ENCODE data around the gene CDH15. TPM values are rescaled to one million over a fixed set of nuclear protein-coding genes. Genes with fewer than 3 reads are reported as not detected.

Gene CDH15
- total RNA-seq, 1 experiment from 2014 or later: 0.46 TPM

DNA sequence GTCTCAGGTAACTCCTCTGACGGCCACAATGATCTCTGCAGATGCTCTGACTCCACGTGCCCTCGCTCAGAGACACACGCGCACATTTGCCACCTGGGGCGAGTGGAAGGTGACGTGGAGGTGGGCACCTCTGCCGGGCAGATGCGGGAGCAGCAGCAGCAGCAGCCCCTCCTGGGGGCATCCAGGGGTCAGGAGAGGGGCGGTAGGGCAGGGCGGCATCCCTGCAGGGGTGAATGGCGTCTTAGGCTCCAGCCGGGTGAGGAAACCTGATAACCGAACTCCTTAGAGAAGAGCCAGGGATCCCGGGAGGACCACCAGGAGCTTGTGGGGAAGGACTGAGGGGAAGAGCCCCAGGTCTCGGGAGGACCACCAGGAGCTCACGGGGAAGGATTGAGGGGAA is 34.6 kb upstream of the CDH15 start:
- ATAC-seq (no peak), DNase-seq (ENCODE audit: low spot score) (no peak)
- H3K4me3 Mint-ChIP-seq: no peak overlapping the region
- peaks cover 3% of the 10 kb centered on the region for H3K4me1 Mint-ChIP-seq
- POLR2A ChIA-PET: no interaction called here
- H3K27me3 Mint-ChIP-seq (ENCODE audit: low read depth): no peaks in the 10 kb centered on the region
- TF ChIP-seq ELF4 (CRISPR knock-in tag; IDR thresholded peaks at IDR 0.05; ENCODE audit: low read depth): no peak
- no peak for TF ChIP-seq TEAD4 (CRISPR knock-in tag; IDR thresholded peaks at IDR 0.05)
- no peak for TF ChIP-seq NR3C1 (CRISPR knock-in tag; conservative IDR thresholded peaks at IDR 0.05; ENCODE audit: low read depth)
- TF ChIP-seq ZNF219 (CRISPR knock-in tag; IDR thresholded peaks at IDR 0.05; ENCODE audit: borderline replicate concordance): no peak
- TF ChIP-seq, protein P1, sequence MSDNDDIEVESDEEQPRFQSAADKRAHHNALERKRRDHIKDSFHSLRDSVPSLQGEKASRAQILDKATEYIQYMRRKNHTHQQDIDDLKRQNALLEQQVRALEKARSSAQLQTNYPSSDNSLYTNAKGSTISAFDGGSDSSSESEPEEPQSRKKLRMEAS (CRISPR knock-in tag; IDR thresholded peaks at IDR 0.05): no peak
- TF ChIP-seq, protein P2, sequence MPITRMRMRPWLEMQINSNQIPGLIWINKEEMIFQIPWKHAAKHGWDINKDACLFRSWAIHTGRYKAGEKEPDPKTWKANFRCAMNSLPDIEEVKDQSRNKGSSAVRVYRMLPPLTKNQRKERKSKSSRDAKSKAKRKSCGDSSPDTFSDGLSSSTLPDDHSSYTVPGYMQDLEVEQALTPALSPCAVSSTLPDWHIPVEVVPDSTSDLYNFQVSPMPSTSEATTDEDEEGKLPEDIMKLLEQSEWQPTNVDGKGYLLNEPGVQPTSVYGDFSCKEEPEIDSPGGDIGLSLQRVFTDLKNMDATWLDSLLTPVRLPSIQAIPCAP (CRISPR knock-in tag; IDR thresholded peaks at IDR 0.05): no peak
- no peak for TF ChIP-seq NFE2L1 (CRISPR knock-in tag; IDR thresholded peaks at IDR 0.05)
- no peak for TF ChIP-seq GRHL2 (CRISPR knock-in tag; IDR thresholded peaks at IDR 0.05; ENCODE audit: insufficient replicate concordance, severe bottlenecking)
- H3K27ac Mint-ChIP-seq: no peak overlapping the region
- H3K9me3 Mint-ChIP-seq: no peaks in the 10 kb centered on the region
- CTCF ChIA-PET: interaction anchor here (1.2 to 1.5 kb wide), 2 partner anchors 30 to 399 kb away, joined by 4 to 6 read pairs; no protein-coding TSS in a partner anchor
- peaks cover 16% of the 10 kb centered on the region for H3K36me3 Mint-ChIP-seq

DNA sequence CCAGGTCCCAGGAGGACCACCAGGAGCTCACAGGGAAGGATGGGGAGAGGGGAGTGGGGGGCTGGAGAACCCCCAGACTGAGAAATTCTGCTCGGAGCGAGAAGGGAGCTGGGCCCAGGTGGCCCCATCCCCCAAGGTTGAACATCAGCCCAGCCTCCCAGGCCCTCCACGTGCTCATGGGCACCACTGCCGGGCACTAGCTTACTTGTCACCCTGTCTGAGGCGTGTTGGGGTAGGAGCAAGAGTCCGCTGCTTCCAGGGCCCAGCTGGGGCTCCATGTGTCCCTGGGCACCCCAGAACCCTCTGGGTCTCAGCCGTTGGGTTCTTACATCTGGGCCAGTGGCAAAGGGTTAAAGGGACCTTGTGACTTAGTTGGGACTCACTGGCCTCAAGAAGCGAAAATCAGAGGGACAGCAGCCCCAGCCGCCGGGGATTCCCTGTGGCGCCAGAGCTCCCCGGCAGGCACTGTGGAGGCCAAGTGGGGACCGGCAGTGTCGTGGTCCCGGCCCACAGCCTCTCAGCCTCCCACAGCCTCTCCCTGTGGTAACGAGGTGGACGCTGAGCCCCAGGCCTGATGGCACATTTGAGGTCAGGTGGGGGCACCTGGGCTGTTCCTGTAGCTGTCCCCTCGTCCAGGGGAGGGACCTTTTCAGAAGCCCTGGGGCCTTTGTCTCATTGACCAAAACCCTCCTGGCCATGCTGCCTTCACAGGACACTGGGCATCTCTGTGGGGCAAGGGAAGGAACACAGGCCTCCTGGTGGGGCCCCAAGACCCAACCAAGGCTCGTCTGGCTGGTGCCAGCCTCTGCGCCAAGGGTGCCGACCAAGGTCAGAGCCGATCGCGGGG is 33.7 kb upstream of the CDH15 start:
- ChIA-PET CTCF (interaction anchor here (1.2 to 1.5 kb wide), 2 partner anchors 29 to 400 kb away, joined by 4 to 6 read pairs; no protein-coding TSS in a partner anchor), POLR2A (no interaction called here)
- no peak overlapping the region for H3K4me3 Mint-ChIP-seq
- H3K4me1 Mint-ChIP-seq: peaks cover 3% of the 10 kb centered on the region
- no peaks in the 10 kb centered on the region for H3K27me3 Mint-ChIP-seq (ENCODE audit: low read depth)
- ATAC-seq (no peak), DNase-seq (ENCODE audit: low spot score) (no peak)
- no peaks in the 10 kb centered on the region for H3K9me3 Mint-ChIP-seq
- no peak overlapping the region for H3K27ac Mint-ChIP-seq
- peaks cover 16% of the 10 kb centered on the region for H3K36me3 Mint-ChIP-seq
- TF ChIP-seq ZNF121 (CRISPR knock-in tag; IDR thresholded peaks at IDR 0.05) (no peak), ZNF416 (CRISPR knock-in tag; IDR thresholded peaks at IDR 0.05) (no peak), TEAD1 (CRISPR knock-in tag; IDR thresholded peaks at IDR 0.05) (no peak), ZNF232 (CRISPR knock-in tag; IDR thresholded peaks at IDR 0.05) (no peak), TP53 (CRISPR knock-in tag; IDR thresholded peaks at IDR 0.05) (no peak), TCF7 (CRISPR knock-in tag; IDR thresholded peaks at IDR 0.05; ENCODE audit: low read depth) (no peak), FOXP1 (CRISPR knock-in tag; IDR thresholded peaks at IDR 0.05; ENCODE audit: borderline replicate concordance) (no peak), GRHL2 (CRISPR knock-in tag; IDR thresholded peaks at IDR 0.05; ENCODE audit: insufficient replicate concordance, severe bottlenecking) (no peak)
- TF ChIP-seq, protein P3, sequence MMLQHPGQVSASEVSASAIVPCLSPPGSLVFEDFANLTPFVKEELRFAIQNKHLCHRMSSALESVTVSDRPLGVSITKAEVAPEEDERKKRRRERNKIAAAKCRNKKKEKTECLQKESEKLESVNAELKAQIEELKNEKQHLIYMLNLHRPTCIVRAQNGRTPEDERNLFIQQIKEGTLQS (CRISPR knock-in tag; conservative IDR thresholded peaks at IDR 0.05): no peak
- TF ChIP-seq, protein P4, sequence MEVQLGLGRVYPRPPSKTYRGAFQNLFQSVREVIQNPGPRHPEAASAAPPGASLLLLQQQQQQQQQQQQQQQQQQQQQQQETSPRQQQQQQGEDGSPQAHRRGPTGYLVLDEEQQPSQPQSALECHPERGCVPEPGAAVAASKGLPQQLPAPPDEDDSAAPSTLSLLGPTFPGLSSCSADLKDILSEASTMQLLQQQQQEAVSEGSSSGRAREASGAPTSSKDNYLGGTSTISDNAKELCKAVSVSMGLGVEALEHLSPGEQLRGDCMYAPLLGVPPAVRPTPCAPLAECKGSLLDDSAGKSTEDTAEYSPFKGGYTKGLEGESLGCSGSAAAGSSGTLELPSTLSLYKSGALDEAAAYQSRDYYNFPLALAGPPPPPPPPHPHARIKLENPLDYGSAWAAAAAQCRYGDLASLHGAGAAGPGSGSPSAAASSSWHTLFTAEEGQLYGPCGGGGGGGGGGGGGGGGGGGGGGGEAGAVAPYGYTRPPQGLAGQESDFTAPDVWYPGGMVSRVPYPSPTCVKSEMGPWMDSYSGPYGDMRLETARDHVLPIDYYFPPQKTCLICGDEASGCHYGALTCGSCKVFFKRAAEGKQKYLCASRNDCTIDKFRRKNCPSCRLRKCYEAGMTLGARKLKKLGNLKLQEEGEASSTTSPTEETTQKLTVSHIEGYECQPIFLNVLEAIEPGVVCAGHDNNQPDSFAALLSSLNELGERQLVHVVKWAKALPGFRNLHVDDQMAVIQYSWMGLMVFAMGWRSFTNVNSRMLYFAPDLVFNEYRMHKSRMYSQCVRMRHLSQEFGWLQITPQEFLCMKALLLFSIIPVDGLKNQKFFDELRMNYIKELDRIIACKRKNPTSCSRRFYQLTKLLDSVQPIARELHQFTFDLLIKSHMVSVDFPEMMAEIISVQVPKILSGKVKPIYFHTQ (CRISPR knock-in tag; IDR thresholded peaks at IDR 0.05): no peak
- TF ChIP-seq, protein P5, sequence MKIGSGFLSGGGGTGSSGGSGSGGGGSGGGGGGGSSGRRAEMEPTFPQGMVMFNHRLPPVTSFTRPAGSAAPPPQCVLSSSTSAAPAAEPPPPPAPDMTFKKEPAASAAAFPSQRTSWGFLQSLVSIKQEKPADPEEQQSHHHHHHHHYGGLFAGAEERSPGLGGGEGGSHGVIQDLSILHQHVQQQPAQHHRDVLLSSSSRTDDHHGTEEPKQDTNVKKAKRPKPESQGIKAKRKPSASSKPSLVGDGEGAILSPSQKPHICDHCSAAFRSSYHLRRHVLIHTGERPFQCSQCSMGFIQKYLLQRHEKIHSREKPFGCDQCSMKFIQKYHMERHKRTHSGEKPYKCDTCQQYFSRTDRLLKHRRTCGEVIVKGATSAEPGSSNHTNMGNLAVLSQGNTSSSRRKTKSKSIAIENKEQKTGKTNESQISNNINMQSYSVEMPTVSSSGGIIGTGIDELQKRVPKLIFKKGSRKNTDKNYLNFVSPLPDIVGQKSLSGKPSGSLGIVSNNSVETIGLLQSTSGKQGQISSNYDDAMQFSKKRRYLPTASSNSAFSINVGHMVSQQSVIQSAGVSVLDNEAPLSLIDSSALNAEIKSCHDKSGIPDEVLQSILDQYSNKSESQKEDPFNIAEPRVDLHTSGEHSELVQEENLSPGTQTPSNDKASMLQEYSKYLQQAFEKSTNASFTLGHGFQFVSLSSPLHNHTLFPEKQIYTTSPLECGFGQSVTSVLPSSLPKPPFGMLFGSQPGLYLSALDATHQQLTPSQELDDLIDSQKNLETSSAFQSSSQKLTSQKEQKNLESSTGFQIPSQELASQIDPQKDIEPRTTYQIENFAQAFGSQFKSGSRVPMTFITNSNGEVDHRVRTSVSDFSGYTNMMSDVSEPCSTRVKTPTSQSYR (CRISPR knock-in tag; IDR thresholded peaks at IDR 0.05): no peak
- TF ChIP-seq, protein P1 (CRISPR knock-in tag; IDR thresholded peaks at IDR 0.05): no peak
- TF ChIP-seq, protein P6, sequence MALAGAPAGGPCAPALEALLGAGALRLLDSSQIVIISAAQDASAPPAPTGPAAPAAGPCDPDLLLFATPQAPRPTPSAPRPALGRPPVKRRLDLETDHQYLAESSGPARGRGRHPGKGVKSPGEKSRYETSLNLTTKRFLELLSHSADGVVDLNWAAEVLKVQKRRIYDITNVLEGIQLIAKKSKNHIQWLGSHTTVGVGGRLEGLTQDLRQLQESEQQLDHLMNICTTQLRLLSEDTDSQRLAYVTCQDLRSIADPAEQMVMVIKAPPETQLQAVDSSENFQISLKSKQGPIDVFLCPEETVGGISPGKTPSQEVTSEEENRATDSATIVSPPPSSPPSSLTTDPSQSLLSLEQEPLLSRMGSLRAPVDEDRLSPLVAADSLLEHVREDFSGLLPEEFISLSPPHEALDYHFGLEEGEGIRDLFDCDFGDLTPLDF (CRISPR knock-in tag; IDR thresholded peaks at IDR 0.05): no peak
- TF ChIP-seq, protein P7, sequence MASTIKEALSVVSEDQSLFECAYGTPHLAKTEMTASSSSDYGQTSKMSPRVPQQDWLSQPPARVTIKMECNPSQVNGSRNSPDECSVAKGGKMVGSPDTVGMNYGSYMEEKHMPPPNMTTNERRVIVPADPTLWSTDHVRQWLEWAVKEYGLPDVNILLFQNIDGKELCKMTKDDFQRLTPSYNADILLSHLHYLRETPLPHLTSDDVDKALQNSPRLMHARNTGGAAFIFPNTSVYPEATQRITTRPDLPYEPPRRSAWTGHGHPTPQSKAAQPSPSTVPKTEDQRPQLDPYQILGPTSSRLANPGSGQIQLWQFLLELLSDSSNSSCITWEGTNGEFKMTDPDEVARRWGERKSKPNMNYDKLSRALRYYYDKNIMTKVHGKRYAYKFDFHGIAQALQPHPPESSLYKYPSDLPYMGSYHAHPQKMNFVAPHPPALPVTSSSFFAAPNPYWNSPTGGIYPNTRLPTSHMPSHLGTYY (CRISPR knock-in tag; IDR thresholded peaks at IDR 0.05): no peak
- TF ChIP-seq, protein P8, sequence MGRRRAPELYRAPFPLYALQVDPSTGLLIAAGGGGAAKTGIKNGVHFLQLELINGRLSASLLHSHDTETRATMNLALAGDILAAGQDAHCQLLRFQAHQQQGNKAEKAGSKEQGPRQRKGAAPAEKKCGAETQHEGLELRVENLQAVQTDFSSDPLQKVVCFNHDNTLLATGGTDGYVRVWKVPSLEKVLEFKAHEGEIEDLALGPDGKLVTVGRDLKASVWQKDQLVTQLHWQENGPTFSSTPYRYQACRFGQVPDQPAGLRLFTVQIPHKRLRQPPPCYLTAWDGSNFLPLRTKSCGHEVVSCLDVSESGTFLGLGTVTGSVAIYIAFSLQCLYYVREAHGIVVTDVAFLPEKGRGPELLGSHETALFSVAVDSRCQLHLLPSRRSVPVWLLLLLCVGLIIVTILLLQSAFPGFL (CRISPR knock-in tag; IDR thresholded peaks at IDR 0.05; ENCODE audit: borderline replicate concordance): no peak
- TF ChIP-seq, protein P9, sequence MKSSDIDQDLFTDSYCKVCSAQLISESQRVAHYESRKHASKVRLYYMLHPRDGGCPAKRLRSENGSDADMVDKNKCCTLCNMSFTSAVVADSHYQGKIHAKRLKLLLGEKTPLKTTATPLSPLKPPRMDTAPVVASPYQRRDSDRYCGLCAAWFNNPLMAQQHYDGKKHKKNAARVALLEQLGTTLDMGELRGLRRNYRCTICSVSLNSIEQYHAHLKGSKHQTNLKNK (CRISPR knock-in tag; IDR thresholded peaks at IDR 0.05): no peak

All from WTC11 (cell line).